Glutamatergic neuron (in vitro differentiated cells): ENCODE results near the gene FNDC1. TPM values are rescaled to one million over a fixed set of nuclear protein-coding genes. Genes with fewer than 3 reads are reported as not detected.
A peak's percentile ranks its signal among the peaks of the same experiment; 100 is the strongest.

Experiments
- DNase-seq: peaks from one replicate; pipeline ENCODE4 v3.0.0; 2022
- H3K27ac Mint-ChIP-seq: one replicate; pipeline ENCODE4 v1.8.0; 2020; ENCODE audit warnings: mild to moderate bottlenecking, mixed read lengths, inconsistent platforms; ENCODE audit not compliant: unreplicated experiment
- H3K27me3 Mint-ChIP-seq: one replicate; pipeline ENCODE4 v1.8.0; 2020; ENCODE audit warnings: mild to moderate bottlenecking, moderate library complexity, mixed read lengths, inconsistent platforms; ENCODE audit not compliant: unreplicated experiment
- H3K36me3 Mint-ChIP-seq: one replicate; pipeline ENCODE4 v1.8.0; 2020; ENCODE audit warnings: mild to moderate bottlenecking, mixed read lengths, inconsistent platforms; ENCODE audit not compliant: unreplicated experiment
- H3K4me1 Mint-ChIP-seq: one replicate; pipeline ENCODE4 v1.8.0; 2020; ENCODE audit warnings: mild to moderate bottlenecking, low read depth, mixed read lengths, inconsistent platforms; ENCODE audit not compliant: unreplicated experiment
- H3K4me3 Mint-ChIP-seq: one replicate; pipeline ENCODE4 v1.8.0; 2020; ENCODE audit warnings: mild to moderate bottlenecking, mixed read lengths, inconsistent platforms; ENCODE audit not compliant: unreplicated experiment
- H3K9me3 Mint-ChIP-seq: one replicate; pipeline ENCODE4 v1.8.0; 2020; ENCODE audit warnings: mild to moderate bottlenecking, moderate library complexity, mixed read lengths, inconsistent platforms; ENCODE audit not compliant: unreplicated experiment
- CTCF ChIP-seq: fragments of 200-600 bp; sonication (generic); IDR thresholded peaks from one replicate; pipeline ENCODE4 v1.5.0; 2021; ENCODE audit not compliant: partially characterized antibody, unreplicated experiment
- total RNA-seq: library from RNA; stranded (reverse); fragmentation: NEBNext Ultra II Directional; extraction: Animal tissue kit (Norgen Biotek cat#: 25700); gene quantifications from one replicate; pipeline ENCODE4 v1.2.1, GENCODE V29; 2021; ENCODE audit not compliant: unreplicated experiment

The FNDC1 gene
- total RNA-seq, 1 donor from 2014 or later, result 0.88 TPM

- Mint-ChIP-seq H3K4me3 (no peak overlapping the region), H3K36me3 (no peaks in the 10 kb centered on the region), H3K27me3 (peaks cover 8% of the 10 kb centered on the region), H3K4me1 (peaks cover 20% of the 10 kb centered on the region), H3K27ac (peak overlapping the region; percentile 66), H3K9me3 (no peaks in the 10 kb centered on the region)
- DNase-seq, result no peak
- TF ChIP-seq CTCF, result peak; percentile 40
Measured at GRCh38 chr6:159125014-159125609, 44.1 kb upstream of the FNDC1 start.

DNA sequence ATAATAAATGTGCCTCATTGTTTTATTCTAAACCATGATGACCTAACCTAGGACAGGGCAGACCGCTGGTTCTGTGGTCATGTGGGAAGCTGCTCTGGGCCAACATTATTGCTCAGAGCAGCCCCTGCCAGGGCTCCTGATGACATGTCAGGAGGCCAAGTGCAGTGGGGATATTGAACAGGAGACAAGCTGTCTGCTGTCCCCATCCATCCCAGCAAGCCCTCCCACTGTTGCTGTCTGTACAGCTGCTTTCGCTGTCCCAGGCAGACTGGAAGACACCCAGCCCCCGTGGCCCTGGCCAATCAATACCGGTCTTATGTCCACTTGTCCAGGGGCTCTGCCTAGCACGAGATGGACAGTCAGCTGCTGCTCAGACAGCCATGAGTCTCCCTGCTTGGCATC, 43.2 kb upstream of the FNDC1 start:
- H3K27ac Mint-ChIP-seq, result peak overlapping the region; percentile 93
- peaks cover 20% of the 10 kb centered on the region for H3K4me1 Mint-ChIP-seq
- H3K9me3 Mint-ChIP-seq, result no peaks in the 10 kb centered on the region
- H3K36me3 Mint-ChIP-seq, result no peaks in the 10 kb centered on the region
- peak; percentile 64 for DNase-seq
- TF ChIP-seq CTCF, result no peak
- peak overlapping the region; percentile 25 for H3K4me3 Mint-ChIP-seq
- H3K27me3 Mint-ChIP-seq, result peaks cover 8% of the 10 kb centered on the region

DNA sequence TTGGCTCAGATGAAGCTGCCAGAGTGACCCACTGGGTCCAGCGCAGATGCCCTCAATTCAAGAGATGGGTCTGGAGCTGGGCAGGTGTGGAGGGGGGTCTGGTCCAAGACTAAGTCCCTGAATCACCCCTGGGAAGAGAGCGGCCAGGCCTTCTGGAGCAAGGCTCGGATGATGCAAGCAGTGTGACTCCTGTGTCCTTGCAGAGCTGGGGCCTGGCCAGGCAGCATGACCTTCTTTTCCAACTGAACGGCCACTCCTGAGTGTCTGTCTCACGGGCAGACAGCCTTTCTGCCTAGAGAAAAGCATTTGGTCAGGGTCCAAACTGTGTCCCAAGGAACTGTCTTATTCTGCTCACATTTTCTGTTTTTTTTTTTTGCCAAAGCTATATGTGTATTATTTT, 42.6 kb upstream of the FNDC1 start:
- Mint-ChIP-seq H3K27ac (peak overlapping the region; percentile 93), H3K36me3 (no peaks in the 10 kb centered on the region), H3K4me1 (peaks cover 18% of the 10 kb centered on the region), H3K4me3 (peak overlapping the region; percentile 25), H3K27me3 (peaks cover 8% of the 10 kb centered on the region), H3K9me3 (no peaks in the 10 kb centered on the region)
- TF ChIP-seq CTCF, result no peak
- DNase-seq, result no peak

- DNase-seq, result no peak
- no peak for TF ChIP-seq CTCF
- no peaks in the 10 kb centered on the region for H3K9me3 Mint-ChIP-seq
- peaks cover 18% of the 10 kb centered on the region for H3K4me1 Mint-ChIP-seq
- no peaks in the 10 kb centered on the region for H3K36me3 Mint-ChIP-seq
- H3K27me3 Mint-ChIP-seq, result peaks cover 8% of the 10 kb centered on the region
- no peak overlapping the region for H3K27ac Mint-ChIP-seq
- H3K4me3 Mint-ChIP-seq, result no peak overlapping the region
Measured at GRCh38 chr6:159127701-159128100, 41.5 kb upstream of the FNDC1 start.

- Mint-ChIP-seq H3K36me3 (no peaks in the 10 kb centered on the region), H3K4me1 (peaks cover 22% of the 10 kb centered on the region), H3K4me3 (no peak overlapping the region), H3K27ac (no peak overlapping the region), H3K9me3 (no peaks in the 10 kb centered on the region), H3K27me3 (peaks cover 5% of the 10 kb centered on the region)
- no peak for DNase-seq
- TF ChIP-seq CTCF, result no peak
Measured at GRCh38 chr6:159128978-159129377, 40.2 kb upstream of the FNDC1 start.
